Loucy (cell line): ENCODE data around the gene MTG2.

Experiments used
- H2AFZ ChIP-seq: fragments of 200-600 bp; sonication (generic); 2 replicates; pipeline ENCODE4 v1.6.0; 2016; ENCODE audit warnings: antibody characterized with exemption, mild to moderate bottlenecking, low read length, moderate library complexity
- H3F3A ChIP-seq: fragments of 200-600 bp; 2 replicates; pipeline ENCODE4 v1.6.0; 2016; ENCODE audit warnings: antibody characterized with exemption, low read depth, mild to moderate bottlenecking
- H3K27me3 ChIP-seq: fragments of 200-600 bp; sonication (generic); 2 replicates; pipeline ENCODE4 v1.6.1; 2014; ENCODE audit warnings: low read length, mild to moderate bottlenecking; ENCODE audit not compliant: insufficient read depth, poor library complexity, severe bottlenecking
- H3K36me3 ChIP-seq: fragments of 200-600 bp; sonication (generic); 2 replicates; pipeline ENCODE4 v1.6.1; 2016; ENCODE audit warnings: low read length; ENCODE audit not compliant: insufficient read depth
- H3K4me1 ChIP-seq: fragments of 200-600 bp; sonication (generic); 2 replicates; pipeline ENCODE4 v1.5.1; 2014; ENCODE audit warnings: low read length, mild to moderate bottlenecking; ENCODE audit not compliant: insufficient read depth, poor library complexity, severe bottlenecking
- H3K4me2 ChIP-seq: fragments of 200-600 bp; sonication (generic); 2 replicates; pipeline ENCODE4 v1.6.0; 2014; ENCODE audit warnings: antibody characterized with exemption, low read length, low read depth, mild to moderate bottlenecking; ENCODE audit not compliant: poor library complexity, severe bottlenecking
- H3K4me3 ChIP-seq: fragments of 200-600 bp; sonication (generic); 2 replicates; pipeline ENCODE4 v1.5.1; 2014; ENCODE audit warnings: low read length, mild to moderate bottlenecking, mixed read lengths; ENCODE audit not compliant: poor library complexity, severe bottlenecking
- H3K79me2 ChIP-seq: fragments of 200-600 bp; sonication (generic); 2 replicates; pipeline ENCODE4 v1.6.1; 2014; ENCODE audit warnings: low read length; ENCODE audit not compliant: insufficient read depth
- H3K9ac ChIP-seq: fragments of 200-600 bp; sonication (generic); 2 replicates; pipeline ENCODE4 v1.6.0; 2014; ENCODE audit warnings: mild to moderate bottlenecking, low read depth, low read length, moderate library complexity; ENCODE audit not compliant: poor library complexity, severe bottlenecking
- H3K9me2 ChIP-seq: fragments of 200-600 bp; sonication (generic); replicated peaks from 2 replicates; pipeline ENCODE4 v1.6.1; 2016; ENCODE audit warnings: low read depth, low read length, mixed read lengths
- H3K9me3 ChIP-seq: fragments of 200-600 bp; sonication (generic); 2 replicates; pipeline ENCODE4 v1.6.1; 2014; ENCODE audit warnings: mild to moderate bottlenecking, antibody characterized with exemption, low read length, low read depth; ENCODE audit not compliant: insufficient read depth
- H4K20me1 ChIP-seq: fragments of 200-600 bp; sonication (generic); 2 replicates; pipeline ENCODE4 v1.6.0; 2014; ENCODE audit warnings: antibody characterized with exemption, low read length, mild to moderate bottlenecking; ENCODE audit not compliant: insufficient read depth, poor library complexity, severe bottlenecking
- EZH2phosphoT487 ChIP-seq: fragments of 200-600 bp; IDR thresholded peaks from 2 replicates; pipeline ENCODE4 v1.6.1; 2018; ENCODE audit warnings: antibody characterized with exemption, mild to moderate bottlenecking, moderate library complexity, borderline replicate concordance
- TF ChIP-seq, protein P1 (sequence below): fragments of 200-600 bp; sonication (generic); conservative IDR thresholded peaks from 2 replicates; pipeline ENCODE4 v1.5.1; 2014; ENCODE audit warnings: mild to moderate bottlenecking, antibody characterized with exemption, low read length

MTG2 gene

GRCh38 chr20:62203378-62204030 is 20.7 kb downstream of the MTG2 start:
- Histone ChIP-seq H3K9me3 (no peaks in the 10 kb centered on the region), H3K27me3 (no peaks in the 10 kb centered on the region), H3K79me2 (peaks cover 19% of the 10 kb centered on the region; the same call in 1 of the 2 replicates), H3F3A (peaks cover 20% of the 10 kb centered on the region), H3K9me2 (no peaks in the 10 kb centered on the region), H2AFZ (no peak overlapping the region), H3K4me3 (peak overlapping the region; percentile 56), H3K9ac (peak overlapping the region; percentile 70), H4K20me1 (no peaks in the 10 kb centered on the region), H3K4me1 (peaks cover 45% of the 10 kb centered on the region), H3K36me3 (peaks cover 15% of the 10 kb centered on the region; the same call in 1 of the 2 replicates), H3K4me2 (peak overlapping the region; percentile 84)
- TF ChIP-seq EZH2phosphoT487 = no peak
- TF ChIP-seq, protein P1, sequence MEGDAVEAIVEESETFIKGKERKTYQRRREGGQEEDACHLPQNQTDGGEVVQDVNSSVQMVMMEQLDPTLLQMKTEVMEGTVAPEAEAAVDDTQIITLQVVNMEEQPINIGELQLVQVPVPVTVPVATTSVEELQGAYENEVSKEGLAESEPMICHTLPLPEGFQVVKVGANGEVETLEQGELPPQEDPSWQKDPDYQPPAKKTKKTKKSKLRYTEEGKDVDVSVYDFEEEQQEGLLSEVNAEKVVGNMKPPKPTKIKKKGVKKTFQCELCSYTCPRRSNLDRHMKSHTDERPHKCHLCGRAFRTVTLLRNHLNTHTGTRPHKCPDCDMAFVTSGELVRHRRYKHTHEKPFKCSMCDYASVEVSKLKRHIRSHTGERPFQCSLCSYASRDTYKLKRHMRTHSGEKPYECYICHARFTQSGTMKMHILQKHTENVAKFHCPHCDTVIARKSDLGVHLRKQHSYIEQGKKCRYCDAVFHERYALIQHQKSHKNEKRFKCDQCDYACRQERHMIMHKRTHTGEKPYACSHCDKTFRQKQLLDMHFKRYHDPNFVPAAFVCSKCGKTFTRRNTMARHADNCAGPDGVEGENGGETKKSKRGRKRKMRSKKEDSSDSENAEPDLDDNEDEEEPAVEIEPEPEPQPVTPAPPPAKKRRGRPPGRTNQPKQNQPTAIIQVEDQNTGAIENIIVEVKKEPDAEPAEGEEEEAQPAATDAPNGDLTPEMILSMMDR = no peak

DNA sequence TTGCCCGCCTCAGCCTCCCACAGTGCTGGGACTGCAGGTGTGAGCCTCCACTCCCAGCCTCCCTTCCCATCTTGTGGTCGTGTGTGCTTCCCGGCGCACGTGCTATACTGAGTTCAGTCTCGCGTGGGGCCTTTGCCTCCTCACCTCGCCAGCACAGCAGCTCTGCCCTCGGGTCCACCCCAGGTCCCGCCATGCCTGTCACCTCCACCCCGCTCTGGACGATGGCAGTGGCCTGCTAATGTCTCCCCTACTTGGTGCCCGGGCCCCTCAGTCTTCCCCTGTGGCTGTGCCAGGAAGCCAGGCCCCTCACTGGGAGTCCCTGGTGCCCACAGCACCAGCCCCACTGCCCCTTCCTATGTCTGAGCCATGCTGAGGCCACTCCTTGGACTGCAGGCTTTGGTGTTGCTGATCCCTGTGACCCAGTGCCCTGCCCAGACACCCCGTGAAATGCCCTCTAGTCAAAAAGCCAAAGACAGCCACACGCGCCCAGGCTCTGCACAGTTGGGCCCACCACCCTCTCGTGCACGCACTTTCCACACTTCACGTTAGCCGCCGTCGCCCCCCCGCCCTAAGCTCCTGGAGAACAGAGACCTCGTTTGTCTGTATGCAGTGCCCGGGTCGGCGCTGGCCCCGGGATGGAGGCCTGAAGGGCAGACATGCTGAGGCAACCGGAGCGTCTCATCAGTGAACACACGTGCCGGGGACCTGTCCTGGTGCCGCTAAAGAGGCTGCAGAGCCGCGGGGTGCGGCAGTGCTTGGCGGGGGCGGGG is 23.0 kb downstream of the MTG2 start:
- Histone ChIP-seq H3K9ac (no peak overlapping the region), H3K4me3 (no peak overlapping the region), H3K79me2 (peaks cover 19% of the 10 kb centered on the region; the same call in 1 of the 2 replicates), H3K9me3 (no peaks in the 10 kb centered on the region), H3K4me1 (peaks cover 43% of the 10 kb centered on the region), H3K9me2 (no peaks in the 10 kb centered on the region), H4K20me1 (no peaks in the 10 kb centered on the region), H3K36me3 (no peaks in the 10 kb centered on the region), H3K27me3 (no peaks in the 10 kb centered on the region), H2AFZ (no peak overlapping the region), H3F3A (peaks cover 20% of the 10 kb centered on the region), H3K4me2 (no peak overlapping the region)
- TF ChIP-seq, protein P1 = no peak

GRCh38 chr20:62206388-62206775 is 23.6 kb downstream of the MTG2 start:
- no peak for TF ChIP-seq EZH2phosphoT487
- TF ChIP-seq, protein P1 = no peak
- Histone ChIP-seq H3K9ac (no peak overlapping the region), H3K4me1 (peaks cover 38% of the 10 kb centered on the region), H3K4me3 (no peak overlapping the region), H3K9me3 (no peaks in the 10 kb centered on the region), H3K36me3 (no peaks in the 10 kb centered on the region), H2AFZ (no peak overlapping the region), H3F3A (peaks cover 17% of the 10 kb centered on the region), H3K9me2 (no peaks in the 10 kb centered on the region), H3K27me3 (no peaks in the 10 kb centered on the region), H4K20me1 (no peaks in the 10 kb centered on the region), H3K79me2 (peaks cover 19% of the 10 kb centered on the region; the same call in 1 of the 2 replicates), H3K4me2 (no peak overlapping the region)
